ENCODE results near the gene TNNT3. TPM values are rescaled to one million over a fixed set of nuclear protein-coding genes. Genes with fewer than 3 reads are reported as not detected.

Gene TNNT3
- total RNA-seq, 1 experiment from 2014 or later = 0.88 TPM

DNA sequence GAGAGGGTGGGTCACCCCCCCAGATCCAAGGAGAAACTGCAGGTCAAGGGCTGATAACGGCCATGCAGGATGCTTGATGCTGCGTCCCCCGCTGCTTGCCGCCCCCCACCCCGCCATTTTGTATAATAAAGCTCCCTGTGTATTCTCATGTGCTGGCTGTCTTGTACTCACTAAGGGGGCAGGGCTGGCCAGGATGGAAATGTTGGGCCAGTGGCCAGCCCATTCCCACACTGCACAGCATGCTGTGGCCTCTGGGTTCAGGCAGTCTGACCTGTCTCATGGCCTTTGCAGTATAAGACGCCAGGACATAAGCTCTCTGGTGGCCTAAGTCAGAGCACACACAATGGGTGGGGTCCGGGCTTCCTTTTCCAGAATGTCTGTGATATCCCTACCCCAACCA lies 27.4 kb upstream of the TNNT3 start:
- Mint-ChIP-seq H3K9me3 (ENCODE audit: unreplicated experiment) (no peaks in the 10 kb centered on the region), H3K4me3 (ENCODE audit: unreplicated experiment) (no peak overlapping the region), H3K36me3 (ENCODE audit: insufficient read depth, unreplicated experiment) (no peaks in the 10 kb centered on the region), H3K27ac (ENCODE audit: unreplicated experiment) (no peak overlapping the region), H3K27me3 (ENCODE audit: insufficient read depth, unreplicated experiment) (peaks cover 3% of the 10 kb centered on the region), H3K4me1 (ENCODE audit: low read depth, unreplicated experiment) (no peaks in the 10 kb centered on the region)
- Histone ChIP-seq H3K4me1 (no peaks in the 10 kb centered on the region), H3K4me3 (ENCODE audit: low read depth, low read length) (no peak overlapping the region), H3K9me3 (no peaks in the 10 kb centered on the region), H3K27me3 (replicated peaks; ENCODE audit: control insufficient read depth, insufficient read depth, low read length) (no peaks in the 10 kb centered on the region), H3K36me3 (ENCODE audit: control insufficient read depth, insufficient read depth, low read length) (no peaks in the 10 kb centered on the region)
- ChIA-PET CTCF (interaction anchor here (1.2 kb wide), 1 partner anchor 260 kb away, joined by 3 read pairs; no protein-coding TSS in a partner anchor), POLR2A (no interaction called here)
- TF ChIP-seq, protein P1, sequence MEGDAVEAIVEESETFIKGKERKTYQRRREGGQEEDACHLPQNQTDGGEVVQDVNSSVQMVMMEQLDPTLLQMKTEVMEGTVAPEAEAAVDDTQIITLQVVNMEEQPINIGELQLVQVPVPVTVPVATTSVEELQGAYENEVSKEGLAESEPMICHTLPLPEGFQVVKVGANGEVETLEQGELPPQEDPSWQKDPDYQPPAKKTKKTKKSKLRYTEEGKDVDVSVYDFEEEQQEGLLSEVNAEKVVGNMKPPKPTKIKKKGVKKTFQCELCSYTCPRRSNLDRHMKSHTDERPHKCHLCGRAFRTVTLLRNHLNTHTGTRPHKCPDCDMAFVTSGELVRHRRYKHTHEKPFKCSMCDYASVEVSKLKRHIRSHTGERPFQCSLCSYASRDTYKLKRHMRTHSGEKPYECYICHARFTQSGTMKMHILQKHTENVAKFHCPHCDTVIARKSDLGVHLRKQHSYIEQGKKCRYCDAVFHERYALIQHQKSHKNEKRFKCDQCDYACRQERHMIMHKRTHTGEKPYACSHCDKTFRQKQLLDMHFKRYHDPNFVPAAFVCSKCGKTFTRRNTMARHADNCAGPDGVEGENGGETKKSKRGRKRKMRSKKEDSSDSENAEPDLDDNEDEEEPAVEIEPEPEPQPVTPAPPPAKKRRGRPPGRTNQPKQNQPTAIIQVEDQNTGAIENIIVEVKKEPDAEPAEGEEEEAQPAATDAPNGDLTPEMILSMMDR (IDR thresholded peaks at IDR 0.05; ENCODE audit: insufficient read depth in 1 of 2, low read depth in 1 of 2, low read length in 1 of 2, severe bottlenecking in 1 of 2, unreplicated experiment in 1 of 2) = no peak
- intact Hi-C loops (cut with micrococcal nuclease; ENCODE audit: unreplicated experiment) = no loop called here
- DNase-seq = no peak
- no TSS peak for BruUV-seq (replicated peaks)

DNA sequence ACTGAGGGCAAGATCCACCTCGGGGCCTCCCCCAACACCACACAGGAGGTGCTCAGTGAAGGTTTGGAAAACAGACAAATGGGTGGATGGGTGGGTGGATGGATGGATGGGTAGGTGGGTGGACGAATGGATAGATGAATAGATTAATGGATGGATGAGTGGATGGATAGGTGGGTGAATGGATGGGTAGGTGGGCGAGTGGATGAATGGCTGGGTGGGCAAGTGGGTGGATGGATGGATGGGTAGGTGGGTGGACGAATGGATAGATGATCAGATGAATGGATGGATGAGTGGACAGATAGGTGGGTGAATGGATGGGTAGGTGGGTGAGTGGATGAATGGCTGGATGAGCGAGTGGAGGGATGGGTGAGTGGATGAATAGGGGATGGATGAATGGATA lies 26.9 kb upstream of the TNNT3 start:
- no peak overlapping the region for H3K4me3 Mint-ChIP-seq (ENCODE audit: unreplicated experiment)
- H3K27me3 Mint-ChIP-seq (ENCODE audit: insufficient read depth, unreplicated experiment) = peaks cover 3% of the 10 kb centered on the region
- no peaks in the 10 kb centered on the region for H3K4me1 Mint-ChIP-seq (ENCODE audit: low read depth, unreplicated experiment)
- no peak overlapping the region for H3K27ac Mint-ChIP-seq (ENCODE audit: unreplicated experiment)
- H3K36me3 Mint-ChIP-seq (ENCODE audit: insufficient read depth, unreplicated experiment) = no peaks in the 10 kb centered on the region
- ChIA-PET POLR2A (no interaction called here), CTCF (interaction anchor here (1.2 kb wide), 1 partner anchor 259 kb away, joined by 3 read pairs; no protein-coding TSS in a partner anchor)
- Histone ChIP-seq H3K27me3 (replicated peaks; ENCODE audit: control insufficient read depth, insufficient read depth, low read length) (no peaks in the 10 kb centered on the region), H3K9me3 (no peaks in the 10 kb centered on the region), H3K4me1 (no peaks in the 10 kb centered on the region), H3K4me3 (ENCODE audit: low read depth, low read length) (no peak overlapping the region), H3K36me3 (ENCODE audit: control insufficient read depth, insufficient read depth, low read length) (no peaks in the 10 kb centered on the region)
- TF ChIP-seq, protein P1 (IDR thresholded peaks at IDR 0.05; ENCODE audit: insufficient read depth in 1 of 2, low read depth in 1 of 2, low read length in 1 of 2, severe bottlenecking in 1 of 2, unreplicated experiment in 1 of 2) = no peak
- no peaks in the 10 kb centered on the region for H3K9me3 Mint-ChIP-seq (ENCODE audit: unreplicated experiment)
- intact Hi-C loops (cut with micrococcal nuclease; ENCODE audit: unreplicated experiment) = no loop called here
- no peak for DNase-seq
- BruUV-seq (replicated peaks) = no TSS peak

DNA sequence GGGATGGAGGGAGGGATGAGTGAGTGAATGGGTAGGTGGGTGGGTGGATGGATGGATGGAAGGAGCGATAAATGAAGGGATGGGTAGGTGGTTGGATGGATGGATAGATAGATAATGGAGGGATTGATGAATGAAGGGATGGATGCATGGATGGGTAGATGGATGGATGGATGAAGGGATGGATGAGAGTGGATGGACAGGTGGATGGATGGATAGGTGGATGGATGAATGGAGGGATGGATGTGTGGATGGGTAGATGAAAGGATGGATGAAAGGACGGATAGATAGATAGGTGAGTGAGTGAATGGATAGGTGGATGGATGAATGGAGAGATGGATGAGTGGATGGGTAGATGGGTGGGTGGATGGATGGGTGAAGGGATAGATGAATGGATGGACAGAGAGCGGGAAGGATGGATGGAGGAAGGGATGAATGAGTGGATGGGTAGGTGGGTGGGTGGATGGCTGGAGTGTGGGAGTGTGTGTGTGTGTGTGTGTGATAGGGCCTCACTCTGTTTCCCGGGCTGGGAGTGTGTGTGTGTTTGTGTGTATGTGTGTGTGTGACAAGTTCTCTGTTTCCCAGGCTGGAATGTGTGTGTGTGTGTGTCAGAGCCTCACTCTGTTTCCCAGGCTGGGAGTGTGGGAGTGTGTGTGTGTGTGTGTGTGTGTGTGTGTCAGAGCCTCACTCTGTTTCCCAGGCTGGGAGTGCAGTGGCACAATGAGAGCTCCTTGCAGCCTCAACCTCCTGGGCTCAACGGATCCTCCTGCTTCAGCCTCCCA lies 25.7 kb upstream of the TNNT3 start:
- H3K27me3 Mint-ChIP-seq (ENCODE audit: insufficient read depth, unreplicated experiment) = peaks cover 3% of the 10 kb centered on the region
- no TSS peak for BruUV-seq (replicated peaks)

More for the DNA sequence above, 25.7 kb upstream of the TNNT3 start:
- Mint-ChIP-seq H3K36me3 (ENCODE audit: insufficient read depth, unreplicated experiment) (no peaks in the 10 kb centered on the region), H3K27ac (ENCODE audit: unreplicated experiment) (no peak overlapping the region), H3K4me1 (ENCODE audit: low read depth, unreplicated experiment) (no peaks in the 10 kb centered on the region), H3K4me3 (ENCODE audit: unreplicated experiment) (no peak overlapping the region), H3K9me3 (ENCODE audit: unreplicated experiment) (no peaks in the 10 kb centered on the region)
- Histone ChIP-seq H3K4me3 (ENCODE audit: low read depth, low read length) (no peak overlapping the region), H3K4me1 (no peaks in the 10 kb centered on the region), H3K9me3 (no peaks in the 10 kb centered on the region), H3K27me3 (replicated peaks; ENCODE audit: control insufficient read depth, insufficient read depth, low read length) (no peaks in the 10 kb centered on the region), H3K36me3 (ENCODE audit: control insufficient read depth, insufficient read depth, low read length) (no peaks in the 10 kb centered on the region)
- POLR2A ChIA-PET = no interaction called here
- intact Hi-C loops (cut with micrococcal nuclease; ENCODE audit: unreplicated experiment) = no loop called here
- TF ChIP-seq, protein P1 (IDR thresholded peaks at IDR 0.05; ENCODE audit: insufficient read depth in 1 of 2, low read depth in 1 of 2, low read length in 1 of 2, severe bottlenecking in 1 of 2, unreplicated experiment in 1 of 2) = no peak
- CTCF ChIA-PET = no interaction called here
- DNase-seq = no peak

Measured in Caco-2 (cell line).